HG02610 (cell line): ENCODE data around the gene KCNK17.

ENCODE experiments used
- ATAC-seq: cut with Tn5 transposase; IDR thresholded peaks from one replicate; pipeline ENCODE4 v1.9.1; 2021; ENCODE audit warnings: mild to moderate bottlenecking, moderate library complexity; ENCODE audit not compliant: unreplicated experiment

KCNK17 gene

DNA sequence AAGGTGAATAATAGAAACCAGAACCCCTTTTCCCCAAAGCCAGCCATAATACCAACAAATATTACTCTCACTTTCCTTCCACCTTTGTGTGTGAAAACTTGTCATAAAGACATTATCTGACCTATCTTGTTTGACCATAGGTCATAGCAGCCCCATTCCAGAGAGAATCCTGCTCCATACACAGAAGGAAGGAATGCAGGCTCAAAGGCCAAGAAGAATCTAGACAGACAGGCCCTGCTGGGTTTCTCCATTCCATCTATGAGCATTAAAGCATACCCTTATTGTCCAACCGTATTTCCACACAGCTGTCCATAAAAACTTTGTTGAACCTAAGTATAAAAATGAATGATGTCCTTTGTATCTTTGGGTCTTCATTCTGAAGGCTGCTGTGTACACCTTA is 44.3 kb downstream of the KCNK17 start:
- no peak for ATAC-seq

DNA sequence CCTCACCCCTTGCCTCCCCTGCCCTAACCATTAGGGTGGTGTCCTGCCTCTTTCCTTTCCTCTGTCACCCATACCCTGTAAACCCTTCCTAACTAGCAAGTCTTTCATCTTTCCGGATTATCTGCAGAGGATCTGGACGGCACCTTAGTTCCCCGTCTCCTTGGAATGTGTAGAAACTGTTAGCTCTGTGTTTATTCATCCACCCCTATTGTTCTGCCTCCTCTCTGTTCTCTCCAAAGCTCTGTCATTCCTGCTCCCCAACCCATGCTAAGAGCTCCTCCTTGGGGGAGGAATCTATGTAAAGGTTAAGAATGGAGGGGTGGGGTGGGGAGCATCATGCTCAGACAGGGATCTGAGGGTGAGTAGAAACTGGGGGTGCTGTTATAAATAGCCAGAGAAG is 45.5 kb downstream of the KCNK17 start:
- ATAC-seq: no peak

DNA sequence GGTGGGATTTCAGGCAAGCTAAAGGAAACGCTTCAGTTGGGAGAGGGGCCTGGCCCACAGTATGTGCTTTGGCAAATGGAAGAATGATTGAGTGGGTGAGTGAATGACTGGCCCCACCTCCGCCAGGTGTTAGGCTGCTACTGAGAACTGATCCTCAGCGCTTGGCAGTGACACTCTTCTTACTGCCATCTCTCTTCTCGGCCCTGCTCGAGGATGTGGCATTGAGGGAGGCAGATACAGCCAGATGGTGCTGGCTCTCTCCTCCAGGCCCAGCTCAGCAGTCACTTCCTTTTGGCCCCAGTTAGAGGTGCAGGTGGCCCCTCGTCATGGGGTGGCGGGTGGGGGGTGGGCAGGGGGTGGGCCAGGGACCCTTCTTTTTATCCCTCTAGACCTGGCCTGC is 46.0 kb downstream of the KCNK17 start:
- no peak for ATAC-seq

DNA sequence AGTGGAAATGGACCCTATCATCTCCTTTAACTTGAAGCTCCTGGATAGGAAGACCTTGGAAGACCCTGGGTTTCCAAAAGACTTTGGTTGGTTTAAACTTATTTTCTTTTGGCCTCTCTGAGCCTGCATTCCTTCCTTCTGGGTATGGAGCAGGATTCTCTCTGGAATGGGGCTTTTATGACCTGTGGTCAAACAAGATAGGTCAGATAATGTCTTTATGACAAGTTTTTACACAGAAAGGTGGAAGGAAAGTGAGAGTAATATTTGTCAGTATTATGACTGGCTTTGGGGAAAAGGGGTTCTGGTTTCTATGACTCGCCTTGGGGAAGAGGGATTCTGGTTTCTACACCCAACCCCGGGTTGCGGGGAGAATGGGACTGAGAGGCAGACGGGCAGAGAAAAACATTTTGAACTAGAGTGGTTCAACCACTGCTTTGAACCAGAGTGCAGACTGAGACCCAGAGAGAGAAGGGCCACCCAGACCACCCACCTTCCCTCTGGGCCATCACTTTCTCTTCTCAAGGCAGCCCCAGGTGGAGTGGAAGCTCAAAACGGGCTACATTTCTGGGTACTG is 47.4 kb downstream of the KCNK17 start:
- no peak for ATAC-seq

GRCh38 chr6:39266375-39266774 is 47.8 kb downstream of the KCNK17 start:
- ATAC-seq: no peak

- ATAC-seq: no peak
These were observed 50.7 kb downstream of the KCNK17 start for GRCh38 chr6:39263303-39264037.

DNA sequence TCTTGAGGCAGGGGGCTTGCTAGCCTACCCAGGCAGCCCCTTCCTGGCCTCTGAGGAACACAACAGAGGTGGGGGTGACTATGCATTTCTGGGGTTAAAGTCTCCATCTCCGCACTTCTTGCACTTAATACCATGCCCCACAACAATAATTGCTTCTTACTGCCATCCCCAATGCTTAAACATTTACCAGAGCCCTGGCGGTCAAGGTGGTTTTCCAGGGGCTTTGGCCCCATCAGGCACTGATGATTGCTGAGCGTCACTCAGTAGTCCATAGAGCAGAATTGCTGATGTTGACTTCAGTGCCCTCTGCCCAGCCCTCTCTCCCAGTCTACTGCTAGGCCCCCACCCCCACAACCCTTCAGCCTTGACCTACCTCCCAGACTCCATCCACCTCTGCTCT is 52.5 kb downstream of the KCNK17 start:
- no peak for ATAC-seq

DNA sequence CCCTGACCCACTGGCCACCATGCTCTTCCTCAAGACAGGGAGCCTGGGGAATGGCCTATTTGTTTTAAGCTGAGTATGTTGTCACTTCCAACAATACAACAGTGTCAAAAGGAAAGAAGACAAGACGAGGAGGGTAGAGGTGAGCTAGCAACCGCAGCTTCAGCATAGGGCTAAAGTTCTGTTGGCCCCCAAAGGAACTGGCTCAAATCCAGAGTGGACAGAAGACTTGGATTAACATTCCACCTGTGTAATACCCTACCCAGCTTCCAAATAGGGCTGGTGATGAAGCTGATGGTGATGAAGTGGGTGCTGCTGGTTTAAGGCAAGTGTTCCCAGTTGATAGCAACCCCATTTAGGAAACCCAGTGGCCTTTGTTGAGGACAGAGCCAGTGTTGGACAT is 53.3 kb downstream of the KCNK17 start:
- no peak for ATAC-seq

DNA sequence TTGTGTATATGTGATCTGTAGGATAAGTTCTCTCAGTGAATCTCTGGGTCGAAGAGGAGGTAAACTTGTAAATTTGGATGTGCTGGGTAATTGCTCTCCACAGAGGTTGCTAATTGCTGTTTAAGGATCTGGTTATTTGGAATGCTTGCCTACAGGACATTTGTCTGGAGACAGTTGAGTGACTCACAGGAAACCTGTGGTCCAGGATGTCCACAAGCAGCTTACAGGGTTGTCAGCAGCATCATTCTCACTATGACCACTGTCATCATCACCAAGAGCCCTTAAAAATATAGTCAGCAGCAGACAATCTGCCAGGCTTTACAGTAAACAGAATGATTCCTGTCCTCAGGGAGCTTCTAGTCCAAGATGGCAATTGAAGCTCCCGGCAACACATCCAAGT is 53.8 kb downstream of the KCNK17 start:
- ATAC-seq: no peak

DNA sequence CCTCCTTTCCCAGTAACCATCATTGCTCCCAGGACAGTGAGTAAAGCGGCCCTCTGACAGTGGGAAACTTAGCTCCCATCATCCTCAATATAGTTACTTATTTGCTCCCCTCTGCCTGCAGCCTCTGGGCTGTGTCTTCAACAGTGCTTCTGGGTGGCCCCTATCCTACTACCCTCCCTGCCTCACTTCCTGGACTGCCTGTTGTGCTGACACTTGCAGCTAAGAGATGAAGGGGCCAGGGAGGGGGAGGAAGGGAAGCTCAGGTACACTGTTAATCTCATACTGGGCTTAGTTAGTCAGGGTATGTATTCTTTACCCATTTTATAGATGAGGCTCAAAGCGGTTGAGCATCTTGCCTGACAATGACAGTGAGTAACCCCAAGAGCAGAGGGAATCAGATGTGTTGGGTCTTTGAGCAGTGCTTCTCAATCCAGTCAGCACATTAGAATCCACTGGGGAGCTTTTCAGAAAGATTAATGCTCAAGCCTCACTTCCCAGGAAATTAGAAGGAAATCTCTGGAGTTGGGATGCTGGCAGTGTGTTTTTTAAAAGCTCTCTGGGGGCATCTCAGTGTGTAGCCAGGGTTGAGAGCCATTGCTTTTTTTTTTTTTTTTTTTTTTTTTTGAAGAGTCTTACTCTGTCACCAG is 57.8 kb downstream of the KCNK17 start:
- ATAC-seq: no peak

DNA sequence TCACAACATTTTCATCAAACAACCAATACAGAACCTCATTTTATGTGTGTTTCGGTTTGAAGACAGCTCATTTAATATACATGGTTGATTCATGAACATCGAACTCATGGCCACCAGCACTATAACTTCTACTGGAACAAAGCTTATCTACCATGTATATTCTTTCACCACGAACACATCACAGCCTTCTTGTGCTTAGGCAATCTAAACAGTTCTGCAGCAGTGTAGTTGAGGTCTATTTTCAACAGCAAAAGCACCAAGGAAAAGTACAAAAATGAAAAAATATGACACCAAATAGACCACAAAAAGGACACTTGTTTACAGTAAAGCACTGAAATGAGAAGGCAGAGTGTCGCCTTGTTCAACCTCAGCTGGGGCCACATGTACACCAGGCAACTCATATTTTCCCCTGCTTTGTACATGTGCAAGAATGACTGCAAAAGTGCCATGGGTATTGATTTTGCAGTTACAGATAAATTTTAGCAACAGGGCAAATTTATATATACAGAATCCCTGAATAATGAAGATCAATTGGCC is 59.2 kb downstream of the KCNK17 start:
- ATAC-seq: no peak

DNA sequence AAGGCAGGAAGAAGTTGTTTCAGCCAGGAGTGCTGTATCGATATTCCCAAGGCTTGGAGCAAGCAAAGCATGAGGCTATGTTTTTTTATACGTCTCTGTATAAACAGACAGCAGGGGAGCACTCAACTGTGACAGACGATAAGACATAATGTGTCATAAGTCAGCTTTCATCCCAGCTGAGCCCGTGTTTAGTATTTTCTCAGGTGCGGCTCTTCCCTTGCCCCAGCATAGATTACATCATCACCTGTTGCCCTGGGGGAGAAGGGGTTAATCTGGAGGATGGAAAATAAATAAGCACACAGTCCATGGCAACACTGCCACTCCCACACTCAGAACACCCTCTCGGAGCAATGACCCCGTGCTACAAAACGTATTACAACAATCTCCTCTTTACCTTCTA is 62.8 kb downstream of the KCNK17 start:
- ATAC-seq: no peak

GRCh38 chr6:39250507-39250906 is 63.7 kb downstream of the KCNK17 start:
- no peak for ATAC-seq

GRCh38 chr6:39249278-39249677 is 64.9 kb downstream of the KCNK17 start:
- ATAC-seq: no peak
